ENCODE measurements around the gene FEM1B.
"Not testable (repeated sequence)": the region's sequence is repeated elsewhere in the genome, so short reads cannot be mapped to it uniquely, and the experiment has no call there.

Gene FEM1B

GRCh38 chr15:68277603-68278344 lies at the start of gene FEM1B:
TSS of gene FEM1B (plus strand) at chr15:68277745. CDS start at chr15:68278418, 673 bp downstream.
- H3K4me3 ChIP-seq (ENCODE audit: low read depth, low read length): peak within 1 kb of the TSS; percentile 98

GRCh38 chr15:68228143-68228970 lies 49.2 kb upstream of the FEM1B start:
- peak overlapping the region; percentile 81 for H3K4me3 ChIP-seq (ENCODE audit: low read depth, low read length)

- H3K4me3 ChIP-seq (ENCODE audit: low read depth, low read length): peak overlapping the region; percentile 81
These were observed 48.6 kb upstream of the FEM1B start for GRCh38 chr15:68228971-68229385.

GRCh38 chr15:68229386-68230156 lies 48.0 kb upstream of the FEM1B start, which contains the start of gene CLN6:
TSS of gene CLN6 (minus strand) at chr15:68229728. CDS start at chr15:68229584, 144 bp downstream.
- peak within 1 kb of the TSS; percentile 81 for H3K4me3 ChIP-seq (ENCODE audit: low read depth, low read length)

- H3K4me3 ChIP-seq (ENCODE audit: low read depth, low read length): peak overlapping the region; percentile 63
These were observed 47.1 kb upstream of the FEM1B start for GRCh38 chr15:68230157-68231100.

GRCh38 chr15:68231102-68231818 lies 46.3 kb upstream of the FEM1B start:
- no peak overlapping the region for H3K4me3 ChIP-seq (ENCODE audit: low read depth, low read length)

- H3K4me3 ChIP-seq (ENCODE audit: low read depth, low read length): no peak overlapping the region
These were observed 45.1 kb upstream of the FEM1B start for GRCh38 chr15:68232449-68232848.

- no peak overlapping the region for H3K4me3 ChIP-seq (ENCODE audit: low read depth, low read length)
These were observed 44.6 kb upstream of the FEM1B start for GRCh38 chr15:68232937-68233336.

GRCh38 chr15:68234060-68234459 lies 43.5 kb upstream of the FEM1B start:
- no peak overlapping the region for H3K4me3 ChIP-seq (ENCODE audit: low read depth, low read length)

- H3K4me3 ChIP-seq (ENCODE audit: low read depth, low read length): not testable (repeated sequence)
These were observed 43.0 kb upstream of the FEM1B start for GRCh38 chr15:68234520-68234919.

- H3K4me3 ChIP-seq (ENCODE audit: low read depth, low read length): no peak overlapping the region
These were observed 42.5 kb upstream of the FEM1B start for GRCh38 chr15:68235022-68235421.

- no peak overlapping the region for H3K4me3 ChIP-seq (ENCODE audit: low read depth, low read length)
These were observed 38.5 kb upstream of the FEM1B start for GRCh38 chr15:68239025-68239424.

GRCh38 chr15:68241088-68241935 lies 36.2 kb upstream of the FEM1B start:
- H3K4me3 ChIP-seq (ENCODE audit: low read depth, low read length): no peak overlapping the region

GRCh38 chr15:68244235-68244634 lies 33.3 kb upstream of the FEM1B start:
- H3K4me3 ChIP-seq (ENCODE audit: low read depth, low read length): no peak overlapping the region

- no peak overlapping the region for H3K4me3 ChIP-seq (ENCODE audit: low read depth, low read length)
These were observed 28.4 kb upstream of the FEM1B start for GRCh38 chr15:68249058-68249713.

GRCh38 chr15:68252925-68253534 lies 24.5 kb upstream of the FEM1B start:
- no peak overlapping the region for H3K4me3 ChIP-seq (ENCODE audit: low read depth, low read length)

- peak overlapping the region; percentile 47 for H3K4me3 ChIP-seq (ENCODE audit: low read depth, low read length)
These were observed 20.7 kb upstream of the FEM1B start for GRCh38 chr15:68256675-68257450.
